HEK293 (cell line): ENCODE measurements around the gene COQ10A.

ENCODE experiments used
- CTCF ChIA-PET: fragments of 350-600 bp; formaldehyde crosslinking; extraction: SDS; loops from one replicate; lab custom pipeline; 2021; ENCODE audit warnings: antibody characterized with exemption; lab: Yijun Ruan, JAX
- POLR2A ChIA-PET: fragments of 300-600 bp; formaldehyde crosslinking; extraction: SDS; loops from one replicate; lab custom pipeline; 2020; ENCODE audit warnings: antibody characterized with exemption, inconsistent platforms; lab: Yijun Ruan, JAX
- H3K27ac ChIP-seq: fragments of 200-500 bp; sonication (Bioruptor generic); 2 replicates; pipeline ENCODE4 v1.5.1; 2014; ENCODE audit warnings: low read depth, low read length, control low read depth, inconsistent platforms; ENCODE audit errors: extremely low read depth
- H3K36me3 ChIP-seq, 2 experiments: fragments of 200-500 bp in 1 of 2; sonication (Bioruptor generic) in 1 of 2; 1 replicate in 1 of 2; 2 replicates in 1 of 2; pipeline ENCODE4 v1.5.1; 2014 to 2017; ENCODE audit warnings: inconsistent platforms in 2 of 2, low read length in 2 of 2; ENCODE audit not compliant: control insufficient read depth in 2 of 2, insufficient read depth in 1 of 2
- H3K4me1 ChIP-seq: fragments of 200-500 bp; sonication (Bioruptor generic); 2 replicates; pipeline ENCODE4 v1.5.1; 2014; ENCODE audit warnings: mild to moderate bottlenecking, low read length, inconsistent platforms; ENCODE audit not compliant: control insufficient read depth, insufficient read depth
- H3K4me3 ChIP-seq: 2 replicates; pipeline ENCODE4 v1.5.1; 2011; ENCODE audit warnings: low read depth, mild to moderate bottlenecking, control low read depth, low read length, moderate library complexity
- H3K9me3 ChIP-seq: fragments of 200-500 bp; sonication (Bioruptor generic); 2 replicates; pipeline ENCODE4 v1.5.1; 2014; ENCODE audit warnings: low read depth, low read length, inconsistent platforms; ENCODE audit not compliant: control insufficient read depth, insufficient read depth
- BCL11A ChIP-seq: fragments of 450-650 bp; formaldehyde crosslinking; IDR thresholded peaks from 2 replicates; pipeline ENCODE4 v1.5.1; 2016; ENCODE audit warnings: low read depth, missing biosample characterization, missing genetic modification characterization
- EGR2 ChIP-seq: fragments of 450-650 bp; formaldehyde crosslinking; IDR thresholded peaks from 2 replicates; pipeline ENCODE4 v1.5.1; 2016; ENCODE audit warnings: low read depth, missing biosample characterization, missing genetic modification characterization
- SCRT2 ChIP-seq: fragments of 450-650 bp; formaldehyde crosslinking; IDR thresholded peaks from 2 replicates; pipeline ENCODE4 v1.5.1; 2016; ENCODE audit warnings: missing biosample characterization, missing genetic modification characterization
- ZBTB17 ChIP-seq: fragments of 450-650 bp; formaldehyde crosslinking; IDR thresholded peaks from 2 replicates; pipeline ENCODE4 v1.5.1; 2016; ENCODE audit warnings: missing biosample characterization, missing genetic modification characterization
- ZBTB48 ChIP-seq: fragments of 450-650 bp; formaldehyde crosslinking; IDR thresholded peaks from 2 replicates; pipeline ENCODE4 v1.5.1; 2016; ENCODE audit warnings: missing biosample characterization, missing genetic modification characterization
- ZEB2 ChIP-seq: fragments of 450-650 bp; formaldehyde crosslinking; IDR thresholded peaks from 2 replicates; pipeline ENCODE4 v1.5.1; 2016; ENCODE audit warnings: missing biosample characterization, missing genetic modification characterization
- ZNF138 ChIP-seq: fragments of 450-650 bp; formaldehyde crosslinking; IDR thresholded peaks from 2 replicates; pipeline ENCODE4 v1.5.1; 2016; ENCODE audit warnings: missing biosample characterization, missing genetic modification characterization, borderline replicate concordance
- ZNF140 ChIP-seq: fragments of 450-650 bp; formaldehyde crosslinking; IDR thresholded peaks from 2 replicates; pipeline ENCODE4 v1.5.1; 2016; ENCODE audit warnings: missing biosample characterization, missing genetic modification characterization
- ZNF175 ChIP-seq: fragments of 450-650 bp; formaldehyde crosslinking; IDR thresholded peaks from 2 replicates; pipeline ENCODE4 v1.5.1; 2016; ENCODE audit warnings: missing biosample characterization, missing genetic modification characterization
- ZNF366 ChIP-seq: fragments of 450-650 bp; formaldehyde crosslinking; conservative IDR thresholded peaks from 2 replicates; pipeline ENCODE4 v1.5.1; 2016; ENCODE audit warnings: missing biosample characterization, missing genetic modification characterization
- ZNF423 ChIP-seq: fragments of 450-650 bp; formaldehyde crosslinking; IDR thresholded peaks from 2 replicates; pipeline ENCODE4 v1.5.1; 2016; ENCODE audit warnings: missing biosample characterization, missing genetic modification characterization
- ZNF514 ChIP-seq: fragments of 450-650 bp; formaldehyde crosslinking; IDR thresholded peaks from 2 replicates; pipeline ENCODE4 v1.5.1; 2016; ENCODE audit warnings: missing biosample characterization, missing genetic modification characterization
- ZNF530 ChIP-seq: fragments of 450-650 bp; formaldehyde crosslinking; IDR thresholded peaks from 2 replicates; pipeline ENCODE4 v1.5.1; 2016; ENCODE audit warnings: low read depth, missing biosample characterization, missing genetic modification characterization
- ZNF621 ChIP-seq: fragments of 450-650 bp; formaldehyde crosslinking; IDR thresholded peaks from 2 replicates; pipeline ENCODE4 v1.5.1; 2017; ENCODE audit warnings: missing biosample characterization, missing genetic modification characterization
- ZNF623 ChIP-seq: fragments of 450-650 bp; formaldehyde crosslinking; IDR thresholded peaks from 2 replicates; pipeline ENCODE4 v1.5.1; 2016; ENCODE audit warnings: missing biosample characterization, missing genetic modification characterization
- ZNF660 ChIP-seq: fragments of 450-650 bp; IDR thresholded peaks from 2 replicates; pipeline ENCODE4 v1.5.1; 2018; ENCODE audit warnings: missing biosample characterization, mild to moderate bottlenecking, missing genetic modification characterization
- ZNF670 ChIP-seq: fragments of 450-650 bp; formaldehyde crosslinking; IDR thresholded peaks from 2 replicates; pipeline ENCODE4 v1.5.1; 2016; ENCODE audit warnings: missing biosample characterization, missing genetic modification characterization, low read depth
- ZNF677 ChIP-seq: fragments of 450-650 bp; IDR thresholded peaks from 2 replicates; pipeline ENCODE4 v1.5.0; 2018; ENCODE audit warnings: missing biosample characterization, mild to moderate bottlenecking, missing genetic modification characterization, moderate library complexity
- ZNF747 ChIP-seq: fragments of 450-650 bp; formaldehyde crosslinking; IDR thresholded peaks from 2 replicates; pipeline ENCODE4 v1.5.1; 2016; ENCODE audit warnings: missing biosample characterization, missing genetic modification characterization
- ZNF76 ChIP-seq: fragments of 450-650 bp; formaldehyde crosslinking; IDR thresholded peaks from 2 replicates; pipeline ENCODE4; 2016; ENCODE audit warnings: low read depth, missing biosample characterization, missing genetic modification characterization, borderline replicate concordance
- TF ChIP-seq, protein P1 (sequence below): fragments of 450-650 bp; formaldehyde crosslinking; IDR thresholded peaks from 2 replicates; pipeline ENCODE4 v1.5.1; 2016; ENCODE audit warnings: missing biosample characterization, missing genetic modification characterization
- TF ChIP-seq, protein P2 (sequence below): fragments of 450-650 bp; formaldehyde crosslinking; IDR thresholded peaks from 2 replicates; pipeline ENCODE4 v1.5.1; 2016; ENCODE audit warnings: missing biosample characterization, missing genetic modification characterization
- TF ChIP-seq, protein P3 (sequence below): fragments of 450-650 bp; formaldehyde crosslinking; IDR thresholded peaks from 2 replicates; pipeline ENCODE4 v1.5.1; 2016; ENCODE audit warnings: missing biosample characterization, missing genetic modification characterization
- TF ChIP-seq, protein P4 (sequence below): fragments of 450-650 bp; formaldehyde crosslinking; optimal IDR thresholded peaks from 2 replicates; pipeline ENCODE3; 2016; ENCODE audit warnings: missing biosample characterization, mild to moderate bottlenecking, missing genetic modification characterization

COQ10A gene

DNA sequence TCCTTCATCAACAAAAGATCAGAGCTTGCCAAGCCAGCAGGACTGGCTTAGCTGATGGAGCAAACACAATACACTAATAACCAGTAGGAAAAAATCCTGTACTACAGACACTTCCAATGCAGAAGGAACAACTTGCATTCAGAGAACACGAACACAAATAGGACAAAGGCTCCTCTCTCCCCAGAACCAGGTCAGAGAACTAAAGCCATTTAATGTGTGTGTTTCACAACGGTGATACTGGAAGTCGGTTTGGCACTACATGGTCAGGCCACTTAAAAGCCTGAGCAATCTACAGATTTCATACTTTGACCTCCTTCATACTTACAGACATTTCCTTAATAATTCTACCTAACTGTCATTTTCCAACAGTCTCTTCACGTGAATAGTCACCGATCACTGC, 27.1 kb downstream of the COQ10A start:
- POLR2A ChIA-PET, result interaction anchor here (0.6 kb wide), 1 partner anchor 99 kb away, joined by 3 read pairs; no protein-coding TSS in a partner anchor
- peaks cover 25 to 65% of the 10 kb centered on the region in 2 experiments for H3K36me3 ChIP-seq
- no peak overlapping the region for H3K4me3 ChIP-seq
- H3K4me1 ChIP-seq, result peaks cover under 1% of the 10 kb centered on the region; the same call in 1 of the 2 replicates
- CTCF ChIA-PET, result interaction anchor here (0.7 to 1.1 kb wide), 2 partner anchors 37 to 104 kb away, joined by 3 read pairs; partner anchors contain the start of gene SMARCC2
- H3K9me3 ChIP-seq, result no peaks in the 10 kb centered on the region
- no peak overlapping the region for H3K27ac ChIP-seq
- TF ChIP-seq, protein P1, sequence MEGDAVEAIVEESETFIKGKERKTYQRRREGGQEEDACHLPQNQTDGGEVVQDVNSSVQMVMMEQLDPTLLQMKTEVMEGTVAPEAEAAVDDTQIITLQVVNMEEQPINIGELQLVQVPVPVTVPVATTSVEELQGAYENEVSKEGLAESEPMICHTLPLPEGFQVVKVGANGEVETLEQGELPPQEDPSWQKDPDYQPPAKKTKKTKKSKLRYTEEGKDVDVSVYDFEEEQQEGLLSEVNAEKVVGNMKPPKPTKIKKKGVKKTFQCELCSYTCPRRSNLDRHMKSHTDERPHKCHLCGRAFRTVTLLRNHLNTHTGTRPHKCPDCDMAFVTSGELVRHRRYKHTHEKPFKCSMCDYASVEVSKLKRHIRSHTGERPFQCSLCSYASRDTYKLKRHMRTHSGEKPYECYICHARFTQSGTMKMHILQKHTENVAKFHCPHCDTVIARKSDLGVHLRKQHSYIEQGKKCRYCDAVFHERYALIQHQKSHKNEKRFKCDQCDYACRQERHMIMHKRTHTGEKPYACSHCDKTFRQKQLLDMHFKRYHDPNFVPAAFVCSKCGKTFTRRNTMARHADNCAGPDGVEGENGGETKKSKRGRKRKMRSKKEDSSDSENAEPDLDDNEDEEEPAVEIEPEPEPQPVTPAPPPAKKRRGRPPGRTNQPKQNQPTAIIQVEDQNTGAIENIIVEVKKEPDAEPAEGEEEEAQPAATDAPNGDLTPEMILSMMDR, result no peak
- TF ChIP-seq, protein P2, sequence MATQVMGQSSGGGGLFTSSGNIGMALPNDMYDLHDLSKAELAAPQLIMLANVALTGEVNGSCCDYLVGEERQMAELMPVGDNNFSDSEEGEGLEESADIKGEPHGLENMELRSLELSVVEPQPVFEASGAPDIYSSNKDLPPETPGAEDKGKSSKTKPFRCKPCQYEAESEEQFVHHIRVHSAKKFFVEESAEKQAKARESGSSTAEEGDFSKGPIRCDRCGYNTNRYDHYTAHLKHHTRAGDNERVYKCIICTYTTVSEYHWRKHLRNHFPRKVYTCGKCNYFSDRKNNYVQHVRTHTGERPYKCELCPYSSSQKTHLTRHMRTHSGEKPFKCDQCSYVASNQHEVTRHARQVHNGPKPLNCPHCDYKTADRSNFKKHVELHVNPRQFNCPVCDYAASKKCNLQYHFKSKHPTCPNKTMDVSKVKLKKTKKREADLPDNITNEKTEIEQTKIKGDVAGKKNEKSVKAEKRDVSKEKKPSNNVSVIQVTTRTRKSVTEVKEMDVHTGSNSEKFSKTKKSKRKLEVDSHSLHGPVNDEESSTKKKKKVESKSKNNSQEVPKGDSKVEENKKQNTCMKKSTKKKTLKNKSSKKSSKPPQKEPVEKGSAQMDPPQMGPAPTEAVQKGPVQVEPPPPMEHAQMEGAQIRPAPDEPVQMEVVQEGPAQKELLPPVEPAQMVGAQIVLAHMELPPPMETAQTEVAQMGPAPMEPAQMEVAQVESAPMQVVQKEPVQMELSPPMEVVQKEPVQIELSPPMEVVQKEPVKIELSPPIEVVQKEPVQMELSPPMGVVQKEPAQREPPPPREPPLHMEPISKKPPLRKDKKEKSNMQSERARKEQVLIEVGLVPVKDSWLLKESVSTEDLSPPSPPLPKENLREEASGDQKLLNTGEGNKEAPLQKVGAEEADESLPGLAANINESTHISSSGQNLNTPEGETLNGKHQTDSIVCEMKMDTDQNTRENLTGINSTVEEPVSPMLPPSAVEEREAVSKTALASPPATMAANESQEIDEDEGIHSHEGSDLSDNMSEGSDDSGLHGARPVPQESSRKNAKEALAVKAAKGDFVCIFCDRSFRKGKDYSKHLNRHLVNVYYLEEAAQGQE (tag by site-specific recombination), result no peak
- no peak for TF ChIP-seq ZNF623 (tag by site-specific recombination)
- TF ChIP-seq ZNF530, result no peak
- no peak for TF ChIP-seq ZNF747 (tag by site-specific recombination)
- no peak for TF ChIP-seq ZNF366 (tag by site-specific recombination)
- TF ChIP-seq ZNF514, result no peak
- TF ChIP-seq ZNF677 (tag by site-specific recombination), result no peak
- TF ChIP-seq ZNF621 (tag by site-specific recombination), result no peak
- no peak for TF ChIP-seq ZNF670
- TF ChIP-seq EGR2 (tag by site-specific recombination), result no peak

DNA sequence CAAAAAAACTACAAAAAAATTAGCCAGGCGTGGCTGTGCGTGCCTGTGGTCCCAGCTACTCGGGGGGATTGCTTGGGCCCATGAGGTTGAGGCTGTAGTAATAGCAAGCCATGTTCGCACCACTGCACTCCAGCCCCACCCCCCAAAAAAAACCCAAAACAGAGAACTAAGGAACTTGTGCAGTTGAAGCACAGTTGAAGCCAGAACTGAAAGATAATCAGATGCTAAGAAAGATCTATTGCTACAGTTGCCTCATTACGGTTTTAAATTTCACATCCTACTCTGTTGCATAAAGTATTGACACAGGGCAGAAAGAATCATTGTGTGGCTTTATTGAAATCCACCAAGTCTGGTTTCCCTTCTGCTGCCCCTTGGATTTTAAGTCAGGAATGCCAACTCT, 29.6 kb downstream of the COQ10A start:
- Histone ChIP-seq H3K27ac (no peak overlapping the region), H3K36me3 (peaks cover 24 to 51% of the 10 kb centered on the region in 2 experiments), H3K4me3 (no peak overlapping the region), H3K9me3 (no peaks in the 10 kb centered on the region), H3K4me1 (peaks cover 4% of the 10 kb centered on the region; the same call in 1 of the 2 replicates)
- ChIA-PET CTCF (no interaction called here), POLR2A (no interaction called here)
- 0 out of 2 replicates have a peak, but pooled peaks have one; percentile 41 for TF ChIP-seq SCRT2 (tag by site-specific recombination)
- peak; percentile 47; the same call in 1 of the 2 replicates for TF ChIP-seq ZEB2 (tag by site-specific recombination)
- no peak for TF ChIP-seq ZBTB17 (tag by site-specific recombination)

DNA sequence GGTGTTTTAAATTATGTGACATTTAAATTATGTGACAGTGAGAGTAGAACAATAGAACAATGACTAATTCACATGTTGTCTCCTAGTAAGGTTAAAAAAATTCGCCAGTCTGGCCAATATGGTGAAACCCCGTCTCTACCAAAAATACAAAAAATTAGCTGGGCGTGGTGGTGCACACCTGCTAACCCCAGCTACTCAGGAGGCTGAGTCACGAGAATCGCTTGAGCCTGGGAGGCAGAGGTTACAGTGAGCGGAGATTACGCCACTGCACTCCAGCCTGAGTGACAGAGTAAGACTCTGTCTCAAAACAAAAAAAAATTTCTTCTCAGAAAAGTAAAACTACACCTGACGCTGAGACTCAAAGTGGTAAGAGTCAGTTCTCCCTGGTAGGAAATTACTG, 30.7 kb downstream of the COQ10A start:
- Histone ChIP-seq H3K36me3 (peaks cover 17 to 52% of the 10 kb centered on the region in 2 experiments; a peak in 2 of 3 replicates), H3K4me3 (no peak overlapping the region), H3K4me1 (peaks cover 4% of the 10 kb centered on the region; the same call in 1 of the 2 replicates), H3K27ac (no peak overlapping the region), H3K9me3 (no peaks in the 10 kb centered on the region)
- ChIA-PET POLR2A (interaction anchor here (0.6 to 0.9 kb wide), 2 partner anchors 10 to 63 kb away, joined by 3 to 7 read pairs; partner anchors contain the start of gene STAT2), CTCF (interaction anchor here (0.6 to 2.6 kb wide), 6 partner anchors 9 to 339 kb away, joined by 3 to 5 read pairs (median 3); no protein-coding TSS in a partner anchor)
- TF ChIP-seq ZNF138 (tag by site-specific recombination) (no peak), ZBTB48 (no peak), ZNF660 (tag by site-specific recombination) (no peak), ZNF76 (tag by site-specific recombination) (no peak), ZNF423 (no peak), ZNF175 (tag by site-specific recombination) (no peak), BCL11A (tag by site-specific recombination) (no peak), ZNF140 (tag by site-specific recombination) (no peak)
- TF ChIP-seq, protein P3, sequence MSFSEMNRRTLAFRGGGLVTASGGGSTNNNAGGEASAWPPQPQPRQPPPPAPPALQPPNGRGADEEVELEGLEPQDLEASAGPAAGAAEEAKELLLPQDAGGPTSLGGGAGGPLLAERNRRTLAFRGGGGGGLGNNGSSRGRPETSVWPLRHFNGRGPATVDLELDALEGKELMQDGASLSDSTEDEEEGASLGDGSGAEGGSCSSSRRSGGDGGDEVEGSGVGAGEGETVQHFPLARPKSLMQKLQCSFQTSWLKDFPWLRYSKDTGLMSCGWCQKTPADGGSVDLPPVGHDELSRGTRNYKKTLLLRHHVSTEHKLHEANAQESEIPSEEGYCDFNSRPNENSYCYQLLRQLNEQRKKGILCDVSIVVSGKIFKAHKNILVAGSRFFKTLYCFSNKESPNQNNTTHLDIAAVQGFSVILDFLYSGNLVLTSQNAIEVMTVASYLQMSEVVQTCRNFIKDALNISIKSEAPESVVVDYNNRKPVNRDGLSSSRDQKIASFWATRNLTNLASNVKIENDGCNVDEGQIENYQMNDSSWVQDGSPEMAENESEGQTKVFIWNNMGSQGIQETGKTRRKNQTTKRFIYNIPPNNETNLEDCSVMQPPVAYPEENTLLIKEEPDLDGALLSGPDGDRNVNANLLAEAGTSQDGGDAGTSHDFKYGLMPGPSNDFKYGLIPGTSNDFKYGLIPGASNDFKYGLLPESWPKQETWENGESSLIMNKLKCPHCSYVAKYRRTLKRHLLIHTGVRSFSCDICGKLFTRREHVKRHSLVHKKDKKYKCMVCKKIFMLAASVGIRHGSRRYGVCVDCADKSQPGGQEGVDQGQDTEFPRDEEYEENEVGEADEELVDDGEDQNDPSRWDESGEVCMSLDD (tag by site-specific recombination), result no peak
- TF ChIP-seq, protein P4, sequence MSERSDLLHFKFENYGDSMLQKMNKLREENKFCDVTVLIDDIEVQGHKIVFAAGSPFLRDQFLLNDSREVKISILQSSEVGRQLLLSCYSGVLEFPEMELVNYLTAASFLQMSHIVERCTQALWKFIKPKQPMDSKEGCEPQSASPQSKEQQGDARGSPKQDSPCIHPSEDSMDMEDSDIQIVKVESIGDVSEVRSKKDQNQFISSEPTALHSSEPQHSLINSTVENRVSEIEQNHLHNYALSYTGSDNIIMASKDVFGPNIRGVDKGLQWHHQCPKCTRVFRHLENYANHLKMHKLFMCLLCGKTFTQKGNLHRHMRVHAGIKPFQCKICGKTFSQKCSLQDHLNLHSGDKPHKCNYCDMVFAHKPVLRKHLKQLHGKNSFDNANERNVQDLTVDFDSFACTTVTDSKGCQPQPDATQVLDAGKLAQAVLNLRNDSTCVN (tag by site-specific recombination), result no peak
